Right hindlimb (tissue), 1 donor: ENCODE data around the gene PRDM15.

ENCODE experiments used
- DNase-seq: peaks from one replicate; pipeline ENCODE4 v3.0.0-alpha.2; 2018

The PRDM15 gene

GRCh38 chr21:41906770-41907169 lies 27.6 kb upstream of the PRDM15 start:
- DNase-seq, result no peak

GRCh38 chr21:41903559-41904351 lies 24.6 kb upstream of the PRDM15 start:
- no peak for DNase-seq

- no peak for DNase-seq
Measured at GRCh38 chr21:41902946-41903345, 23.8 kb upstream of the PRDM15 start.

GRCh38 chr21:41901782-41902181 lies 22.6 kb upstream of the PRDM15 start:
- DNase-seq, result no peak

- no peak for DNase-seq
Measured at GRCh38 chr21:41901099-41901498, 22.0 kb upstream of the PRDM15 start.

- no peak for DNase-seq
Measured at GRCh38 chr21:41900401-41900800, 21.3 kb upstream of the PRDM15 start.

- no peak for DNase-seq
Measured at GRCh38 chr21:41899426-41900202, 20.5 kb upstream of the PRDM15 start.

- no peak for DNase-seq
Measured at GRCh38 chr21:41898998-41899397, 19.9 kb upstream of the PRDM15 start.

GRCh38 chr21:41897700-41898099 lies 18.6 kb upstream of the PRDM15 start:
- no peak for DNase-seq

- DNase-seq, result no peak
Measured at GRCh38 chr21:41897047-41897669, 18.0 kb upstream of the PRDM15 start.

- no peak for DNase-seq
Measured at GRCh38 chr21:41895643-41896493, 16.7 kb upstream of the PRDM15 start.

- DNase-seq, result no peak
Measured at GRCh38 chr21:41894922-41895557, 15.9 kb upstream of the PRDM15 start.

GRCh38 chr21:41894511-41894910 lies 15.4 kb upstream of the PRDM15 start:
- DNase-seq, result no peak

GRCh38 chr21:41892726-41893125 lies 13.6 kb upstream of the PRDM15 start:
- no peak for DNase-seq

- DNase-seq, result no peak
Measured at GRCh38 chr21:41891132-41891531, 12.0 kb upstream of the PRDM15 start.

GRCh38 chr21:41890355-41890754 lies 11.2 kb upstream of the PRDM15 start:
- no peak for DNase-seq

GRCh38 chr21:41888749-41889376 lies 9.7 kb upstream of the PRDM15 start:
- no peak for DNase-seq

GRCh38 chr21:41887667-41888066 lies 8.5 kb upstream of the PRDM15 start:
- DNase-seq, result no peak

- no peak for DNase-seq
Measured at GRCh38 chr21:41886328-41886727, 7.2 kb upstream of the PRDM15 start.

GRCh38 chr21:41885341-41886024 lies 6.3 kb upstream of the PRDM15 start:
- no peak for DNase-seq

- no peak for DNase-seq
Measured at GRCh38 chr21:41884501-41885030, 5.4 kb upstream of the PRDM15 start.
